GM19240 (cell line): ENCODE data around the gene NFXL1.

Experiments
- DNase-seq: peaks from one replicate; pipeline ENCODE4 v3.0.0; 2011; ENCODE audit warnings: low spot score; ENCODE audit not compliant: insufficient read length

Gene NFXL1

DNA sequence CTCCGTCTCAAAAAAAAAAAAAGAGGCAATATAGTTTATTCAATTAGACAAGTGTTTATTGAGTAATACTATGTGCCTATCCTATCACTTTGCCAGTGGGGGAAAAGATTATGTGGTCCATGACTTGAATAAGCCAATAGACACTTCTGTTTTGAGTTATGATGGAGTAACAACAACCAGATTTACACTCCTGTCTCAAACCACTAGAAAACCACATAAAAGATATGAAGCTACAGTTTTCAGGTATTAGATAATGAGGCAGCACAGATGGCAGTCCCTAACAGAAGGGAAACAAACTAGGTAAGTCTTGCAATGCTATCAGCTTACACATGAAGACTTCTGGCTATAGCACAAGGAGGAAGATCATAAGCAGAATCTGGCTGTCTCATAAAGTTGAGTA, 22.5 kb downstream of the NFXL1 start:
- DNase-seq, result no peak

DNA sequence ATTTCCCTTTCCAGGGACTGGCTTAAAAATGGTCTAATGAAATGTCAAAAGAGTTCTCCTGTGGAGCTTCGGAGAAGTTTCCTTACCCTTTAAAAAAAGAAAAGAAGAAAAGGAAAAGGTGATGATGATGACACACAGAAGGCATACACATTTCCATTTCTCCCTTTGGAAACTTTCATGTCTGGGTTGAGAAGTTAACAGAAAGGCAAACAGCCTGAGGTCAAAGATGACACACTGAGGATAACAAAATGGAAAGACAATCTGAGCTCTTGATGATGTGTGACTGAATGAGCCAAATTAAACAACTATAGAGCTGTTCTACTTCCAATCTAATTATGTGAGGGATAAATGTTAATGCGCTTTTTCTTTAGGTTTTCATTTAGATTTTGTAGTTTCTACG, 32.2 kb downstream of the NFXL1 start:
- DNase-seq, result no peak

DNA sequence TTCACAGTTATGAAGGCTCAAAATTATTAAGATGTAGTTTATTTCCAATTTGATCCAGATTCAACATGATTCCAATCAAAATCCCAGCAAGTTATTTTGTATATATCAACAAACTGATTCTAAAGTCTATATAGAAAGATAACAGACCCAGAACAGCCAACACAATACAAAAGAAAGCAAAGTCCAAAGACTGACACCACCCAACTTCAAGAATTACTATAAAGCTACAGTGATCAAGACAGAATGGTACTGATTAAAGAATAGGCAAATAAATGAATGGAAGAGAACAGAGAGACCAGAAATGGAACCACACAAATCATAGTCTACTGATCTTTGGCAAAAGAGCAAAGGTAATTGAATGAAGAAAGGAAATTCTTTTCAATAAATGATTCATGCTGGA, 34.9 kb downstream of the NFXL1 start:
- DNase-seq, result no peak

DNA sequence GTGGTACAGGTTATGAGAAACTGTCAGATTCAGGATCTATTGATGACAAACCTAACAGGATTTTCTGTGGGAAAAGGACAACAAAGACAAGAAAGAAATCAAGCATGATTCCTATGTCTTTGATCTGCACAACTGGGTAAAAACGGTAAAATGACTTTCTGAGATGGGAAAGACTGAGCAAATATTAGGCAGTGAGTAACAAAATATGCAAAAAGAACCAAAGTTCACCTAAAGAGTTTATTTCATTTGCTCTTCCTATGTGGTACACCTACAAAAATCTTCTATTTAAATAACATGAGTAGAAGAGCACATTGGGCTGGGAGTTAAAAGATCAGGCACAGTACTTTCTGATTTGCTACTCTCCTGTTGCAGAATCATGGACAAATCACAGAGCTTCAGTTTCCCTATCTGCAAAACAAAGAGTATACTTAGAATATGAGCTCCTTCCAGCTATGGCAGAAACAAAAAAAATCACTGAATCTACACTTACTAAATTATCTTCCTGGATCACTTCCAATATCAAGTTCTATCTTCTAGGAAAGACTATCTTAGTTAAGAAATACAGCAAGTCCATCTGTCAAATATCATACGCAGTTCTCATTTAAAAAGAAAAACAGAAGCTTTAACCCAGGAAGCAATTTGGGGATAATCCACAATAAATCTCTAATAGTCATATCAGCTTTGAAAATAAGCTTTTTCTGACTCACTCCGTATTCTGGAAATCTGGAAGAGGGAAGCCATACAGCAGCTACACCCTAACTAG, 37.4 kb downstream of the NFXL1 start:
- DNase-seq, result no peak

DNA sequence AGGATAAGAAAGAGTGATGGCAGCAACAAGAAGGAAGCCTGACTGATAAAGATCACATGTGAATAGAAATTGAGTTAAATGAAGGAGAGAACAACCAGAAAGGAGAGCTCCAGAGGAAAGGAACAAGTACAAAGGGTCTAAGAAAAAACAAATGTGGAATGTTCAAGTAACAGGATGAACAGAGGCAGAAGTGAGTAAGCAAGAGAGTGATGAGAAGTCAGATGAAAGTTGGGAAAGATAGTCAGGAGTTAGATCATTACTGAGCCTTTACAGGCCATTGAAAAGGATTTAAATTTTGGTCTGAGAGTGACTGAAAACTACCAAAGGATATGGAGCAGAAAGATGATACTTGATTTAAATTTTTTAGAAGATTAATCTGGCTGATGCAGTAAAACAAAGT, 38.1 kb downstream of the NFXL1 start:
- DNase-seq, result no peak

DNA sequence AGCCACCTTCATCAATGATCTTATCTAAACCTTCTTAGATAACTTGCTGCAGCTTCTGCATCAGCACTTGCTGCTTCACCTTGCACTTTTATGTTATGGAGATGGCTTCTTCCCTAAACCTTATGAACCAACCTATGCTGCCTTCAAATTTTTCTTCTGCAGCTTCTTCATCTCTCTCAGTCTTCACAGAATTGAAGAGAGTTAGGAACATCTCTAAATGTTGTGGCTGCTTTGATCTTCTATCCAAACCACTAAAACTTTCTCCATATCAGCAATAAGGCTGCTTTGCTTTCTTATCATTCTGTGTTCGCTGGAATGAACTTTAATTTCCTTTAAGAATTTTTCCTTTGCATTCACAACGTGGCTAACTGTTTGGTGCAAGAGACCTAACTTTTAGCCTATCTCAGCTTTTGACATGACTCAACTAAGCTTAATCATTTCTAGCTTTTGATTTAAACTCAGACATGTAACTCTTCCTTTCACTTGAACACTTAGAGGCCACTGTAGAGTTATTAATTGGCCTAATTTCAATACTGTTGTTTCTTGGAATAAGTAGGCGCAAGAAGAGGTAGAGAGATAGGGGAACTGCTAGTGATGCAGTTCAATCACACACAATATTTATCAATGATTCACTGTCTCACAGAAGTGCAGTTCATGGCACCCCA, 40.4 kb downstream of the NFXL1 start:
- no peak for DNase-seq

DNA sequence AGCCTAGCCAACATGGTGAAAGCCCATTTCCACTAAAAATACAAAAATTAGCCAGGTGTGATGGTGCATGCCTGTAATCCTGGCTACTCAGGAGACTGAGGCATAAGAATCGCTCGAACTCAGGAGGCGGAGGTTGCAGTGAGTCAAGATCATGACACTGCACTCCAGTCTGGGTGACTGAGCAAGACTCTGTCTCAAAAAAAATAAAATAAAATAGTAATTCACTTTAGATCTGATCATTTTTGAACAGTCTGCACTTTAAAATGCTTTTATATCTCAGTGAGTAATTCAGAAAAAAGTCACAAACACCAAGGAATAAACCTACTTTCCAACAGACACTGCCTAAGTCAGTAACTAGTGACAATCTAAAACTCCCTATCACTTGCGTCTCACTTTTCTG, 50.9 kb downstream of the NFXL1 start:
- no peak for DNase-seq

DNA sequence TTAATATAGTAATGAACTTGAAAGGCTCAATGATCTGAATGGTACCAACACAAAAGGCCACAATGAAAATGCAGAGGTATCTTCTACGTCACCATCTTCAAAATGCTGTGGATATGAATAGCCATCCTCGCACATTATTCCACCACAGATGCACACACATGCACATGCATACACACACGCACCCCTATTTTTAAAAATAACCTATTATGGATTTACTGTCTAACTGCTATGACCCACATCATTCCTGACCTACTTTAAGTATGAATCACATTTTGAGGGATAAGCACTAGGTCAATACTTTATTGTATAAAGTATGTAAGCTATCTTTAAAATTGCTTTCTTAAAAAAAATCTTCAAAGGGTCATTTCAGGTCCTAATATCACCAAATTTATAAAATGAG, 52.1 kb downstream of the NFXL1 start:
- no peak for DNase-seq

DNA sequence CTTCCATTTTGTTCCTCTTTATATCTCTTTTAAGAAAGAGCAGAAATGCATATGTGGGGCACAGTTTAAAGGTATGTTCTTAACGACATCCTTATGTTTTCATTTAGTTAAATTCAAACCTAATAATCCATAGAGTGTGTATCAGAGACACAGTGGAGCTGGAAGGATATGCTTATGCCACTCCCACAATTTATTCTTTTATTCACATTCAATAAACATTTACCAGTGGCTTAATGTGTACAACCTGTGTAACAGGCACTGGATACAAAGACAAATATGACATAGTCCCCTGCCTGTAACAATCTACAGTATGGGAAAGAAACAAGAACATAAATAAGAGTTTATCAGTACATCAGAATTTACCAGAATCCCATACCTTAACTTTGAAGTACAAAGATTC, 54.1 kb downstream of the NFXL1 start:
- no peak for DNase-seq

DNA sequence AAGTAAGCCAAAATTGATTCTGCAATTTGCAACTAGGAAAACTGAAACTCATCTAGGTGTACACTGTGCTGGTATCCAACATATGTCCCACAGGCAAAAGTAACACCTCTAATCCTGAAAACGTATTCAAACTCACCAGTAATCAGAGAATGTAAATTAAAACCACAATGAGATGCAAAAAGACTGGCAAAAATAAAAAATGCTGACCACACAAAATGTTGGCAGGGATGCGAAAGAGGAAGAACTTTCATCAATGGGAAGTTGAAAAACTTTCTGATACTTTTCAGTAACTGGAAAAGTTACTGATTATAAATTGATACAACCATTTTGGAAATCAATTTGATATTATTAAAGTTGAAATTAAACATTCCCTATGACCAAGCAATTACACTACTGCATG, 56.4 kb downstream of the NFXL1 start:
- no peak for DNase-seq

DNA sequence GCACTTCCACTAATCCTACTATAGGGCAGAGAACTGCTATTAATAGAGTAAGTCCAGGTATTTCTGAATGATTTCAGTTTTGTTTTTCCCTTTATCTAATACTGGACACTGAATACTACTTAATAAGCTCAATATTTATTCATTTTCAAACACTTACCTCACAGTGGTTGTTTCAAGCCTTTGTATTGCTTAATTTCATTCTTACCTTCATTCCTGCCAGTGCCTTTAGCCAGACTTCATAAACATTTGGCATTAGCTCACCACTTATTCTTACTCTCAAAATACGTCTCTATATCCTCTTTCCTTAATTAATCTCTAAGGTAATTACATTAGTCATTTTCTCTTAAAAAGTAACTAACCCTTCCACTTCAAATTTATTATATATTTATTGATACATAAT, 57.7 kb downstream of the NFXL1 start:
- DNase-seq, result no peak

DNA sequence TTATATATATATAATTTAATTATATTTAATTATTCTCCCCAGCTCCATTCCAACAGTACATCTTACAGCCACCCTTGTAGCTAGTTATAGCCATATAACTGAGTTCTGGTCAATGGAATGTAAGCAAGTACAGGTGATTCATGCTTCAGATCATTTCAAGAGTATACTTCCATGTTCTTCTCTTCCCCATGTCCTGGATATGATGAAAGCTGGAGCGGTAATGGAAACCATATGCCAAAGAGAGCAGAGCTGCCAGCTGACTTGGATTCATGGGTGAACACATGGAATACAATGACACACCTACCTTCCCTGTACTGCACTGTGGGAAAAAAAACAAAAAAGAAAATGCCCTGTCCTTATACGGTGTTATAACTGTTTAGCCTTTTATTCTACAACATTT, 59.0 kb downstream of the NFXL1 start:
- no peak for DNase-seq

DNA sequence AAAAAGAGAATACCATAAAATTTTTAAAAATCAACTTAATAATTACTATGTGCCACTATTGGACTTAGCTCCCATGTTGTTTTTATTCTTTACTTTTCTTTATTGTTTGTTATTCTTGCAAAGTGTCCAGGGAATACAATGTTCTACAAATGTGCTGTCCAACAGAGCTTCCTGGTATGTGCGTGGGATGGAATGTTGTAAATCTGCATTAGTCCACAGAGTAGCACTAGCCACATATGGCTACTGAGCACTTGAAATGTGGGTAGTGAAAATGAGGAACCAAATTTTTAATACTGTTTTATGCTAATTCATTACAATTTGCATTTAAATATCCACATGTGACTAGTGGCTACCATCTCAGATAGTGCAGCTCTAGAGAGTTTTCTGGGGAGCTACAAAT, 62.2 kb downstream of the NFXL1 start:
- no peak for DNase-seq

DNA sequence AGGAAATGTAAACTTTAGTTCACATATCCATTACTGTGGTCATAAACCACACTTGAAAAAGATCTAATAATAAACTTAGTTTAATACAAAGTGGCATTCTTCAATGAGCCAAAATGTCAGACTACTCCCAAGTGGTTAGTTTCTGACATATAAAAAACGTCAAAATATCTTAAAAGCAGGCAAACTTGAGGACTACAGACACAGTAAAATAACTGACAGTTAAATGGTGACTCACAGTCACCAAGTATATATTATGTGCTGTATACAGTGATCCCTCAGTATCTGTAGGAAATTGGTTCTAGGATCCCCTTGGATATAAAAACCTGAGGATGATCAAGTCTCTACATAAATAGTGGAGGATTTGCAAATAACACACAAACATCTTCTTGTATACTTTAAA, 64.9 kb downstream of the NFXL1 start:
- DNase-seq, result no peak

DNA sequence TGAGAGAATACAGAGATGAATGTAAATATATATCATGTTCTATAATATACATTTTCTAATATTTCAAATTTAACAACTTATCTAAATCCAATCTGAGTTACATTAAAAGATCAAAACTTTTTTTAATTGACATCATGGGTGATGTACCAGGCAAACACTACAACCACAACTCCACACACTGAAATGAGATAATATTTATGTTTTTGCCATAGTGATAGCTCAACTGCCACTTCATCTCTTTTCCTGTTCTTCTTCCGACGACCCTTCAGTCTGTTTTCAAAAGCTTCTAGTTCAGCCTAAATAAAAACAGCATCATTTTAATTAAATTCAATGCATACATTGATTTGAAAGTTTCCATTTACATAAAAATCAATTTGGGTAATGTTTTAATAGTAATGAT, 66.3 kb downstream of the NFXL1 start:
- DNase-seq, result no peak

DNA sequence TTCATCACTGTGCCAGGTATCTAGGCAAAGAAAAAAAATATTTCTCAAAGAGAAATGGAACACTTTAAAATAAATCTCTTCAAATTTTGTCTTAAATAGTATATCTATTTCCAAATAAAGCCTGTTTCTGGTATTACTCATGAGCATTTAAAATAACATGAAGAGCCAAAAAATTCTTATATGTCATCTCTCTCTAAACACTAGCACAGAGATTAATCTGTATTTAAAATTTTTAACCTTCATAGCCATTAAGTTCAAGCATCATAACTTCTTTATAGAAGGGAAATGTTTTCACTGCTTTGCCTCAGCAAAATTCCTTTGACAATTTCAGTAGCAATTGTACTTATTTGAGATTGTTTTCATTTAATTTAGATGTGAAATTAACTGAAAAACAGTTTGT, 71.4 kb downstream of the NFXL1 start:
- no peak for DNase-seq

DNA sequence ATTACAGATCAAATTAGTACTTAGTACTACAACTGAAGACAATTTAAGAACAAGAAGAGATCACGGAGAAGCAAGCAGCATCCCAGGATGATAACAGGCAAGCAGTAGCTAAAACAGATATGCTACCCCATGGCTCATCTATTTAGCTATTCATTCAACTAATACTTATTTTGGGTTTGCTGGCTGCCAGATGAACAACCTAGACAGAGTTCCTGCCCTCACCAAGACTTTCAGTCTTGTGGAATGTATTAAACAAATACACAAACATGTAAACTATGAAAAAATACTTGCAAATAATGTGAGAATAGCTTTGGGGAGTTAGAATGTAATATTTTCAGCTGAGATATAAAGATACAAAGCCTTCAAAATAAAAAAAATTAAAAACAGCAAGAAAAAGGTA, 74.1 kb downstream of the NFXL1 start:
- DNase-seq, result no peak

DNA sequence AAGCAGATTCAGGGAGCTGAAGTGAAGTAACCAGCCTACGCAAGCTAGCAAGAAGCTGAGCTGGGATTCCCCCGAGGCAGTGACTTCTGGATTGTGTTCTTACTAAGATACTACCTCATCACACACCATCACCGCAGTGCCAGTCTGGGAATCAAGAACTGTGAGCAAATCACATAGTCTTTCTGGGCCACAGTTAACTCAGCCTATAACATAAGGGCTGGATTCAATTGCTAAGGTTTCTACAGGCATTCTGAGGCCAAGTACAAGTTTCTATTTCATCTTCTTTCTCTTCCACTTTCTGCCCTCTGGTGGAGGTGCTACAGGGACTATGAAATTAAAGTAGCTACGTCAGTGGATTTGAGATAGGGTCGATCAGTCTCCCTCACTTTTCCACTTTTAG, 75.1 kb downstream of the NFXL1 start:
- peak; percentile 23 for DNase-seq

DNA sequence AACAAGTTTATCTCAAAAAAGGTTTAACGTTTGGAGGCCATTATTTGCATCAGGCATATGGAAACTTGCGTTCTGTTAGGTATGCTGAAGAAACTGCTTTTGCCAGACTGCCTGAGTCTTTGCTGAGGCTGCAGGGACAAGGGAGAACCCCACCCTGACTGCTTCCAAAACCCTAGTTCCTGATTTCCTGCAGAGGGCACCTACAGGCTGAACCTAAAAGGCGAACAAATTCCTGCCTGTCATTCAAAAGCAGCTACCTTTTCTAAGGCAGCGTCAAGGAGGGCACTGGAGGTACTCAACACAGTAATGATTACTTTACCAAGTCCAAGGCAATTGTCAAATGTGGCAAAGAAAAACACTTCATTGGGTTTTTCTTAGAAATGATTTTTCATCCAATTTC, 75.9 kb downstream of the NFXL1 start:
- no peak for DNase-seq

DNA sequence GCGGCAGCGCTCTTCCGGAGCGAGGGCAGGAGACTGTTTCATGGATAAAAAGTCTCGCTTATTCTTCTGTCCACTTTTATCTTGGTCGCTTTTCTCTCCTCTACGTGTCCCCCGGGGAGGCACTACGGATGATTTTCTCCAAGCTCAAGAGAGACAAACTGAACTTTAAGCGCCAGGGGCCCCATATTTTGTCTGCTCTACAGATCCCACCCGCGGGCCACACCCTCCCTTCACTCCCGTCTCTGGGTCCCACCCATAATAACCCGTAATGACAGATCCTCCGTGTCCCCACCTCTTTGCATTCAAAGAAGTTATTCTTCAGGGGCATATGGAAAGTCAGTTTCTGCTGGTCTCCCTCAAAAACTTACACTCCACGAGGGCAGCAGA, 76.5 kb downstream of the NFXL1 start, which contains the start of gene CORIN:
Gene CORIN (minus strand): TSS at position 160 of the 387 bp plus-strand sequence. CDS start 118 bp downstream, at position 42.
- DNase-seq, result no peak

DNA sequence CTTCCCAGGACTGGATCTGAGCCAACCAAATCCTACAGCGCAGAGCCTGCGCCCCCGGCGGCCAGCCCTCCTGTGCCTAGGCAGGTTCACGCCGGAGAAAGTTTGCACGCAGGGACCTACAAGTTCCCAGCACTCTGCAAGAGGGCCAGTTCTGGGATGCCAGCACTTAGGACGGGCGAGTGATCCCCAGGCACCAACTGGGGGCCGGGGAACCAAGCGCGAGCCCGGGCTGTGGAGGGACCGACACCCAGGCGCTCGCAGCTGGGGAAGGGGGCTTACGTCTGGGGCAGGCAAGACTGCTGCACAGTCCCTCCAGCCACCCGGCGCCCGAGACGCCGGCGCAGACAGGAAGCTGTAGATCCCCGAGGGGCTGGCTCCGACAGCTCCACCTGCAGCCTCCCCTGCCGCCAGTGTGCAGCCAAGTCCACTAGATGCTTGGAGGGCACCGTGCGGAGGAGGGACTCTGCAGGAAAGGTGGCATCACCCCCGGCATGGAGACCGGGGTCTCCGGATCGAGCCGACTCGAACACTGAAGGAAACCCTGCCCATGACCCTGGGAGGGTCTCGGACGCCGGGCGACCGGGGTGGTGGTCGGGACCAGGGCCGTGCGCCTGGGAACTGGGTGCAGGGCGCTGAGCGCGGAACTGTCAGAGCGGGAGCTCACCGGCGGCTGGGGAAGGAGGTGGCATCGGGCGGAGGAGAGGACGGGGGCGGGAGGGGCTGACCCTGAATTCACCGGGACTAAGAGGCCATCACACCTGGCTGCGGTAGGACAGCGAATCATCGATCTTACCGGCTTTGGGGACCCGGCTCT, 77.1 kb downstream of the NFXL1 start:
- no peak for DNase-seq

DNA sequence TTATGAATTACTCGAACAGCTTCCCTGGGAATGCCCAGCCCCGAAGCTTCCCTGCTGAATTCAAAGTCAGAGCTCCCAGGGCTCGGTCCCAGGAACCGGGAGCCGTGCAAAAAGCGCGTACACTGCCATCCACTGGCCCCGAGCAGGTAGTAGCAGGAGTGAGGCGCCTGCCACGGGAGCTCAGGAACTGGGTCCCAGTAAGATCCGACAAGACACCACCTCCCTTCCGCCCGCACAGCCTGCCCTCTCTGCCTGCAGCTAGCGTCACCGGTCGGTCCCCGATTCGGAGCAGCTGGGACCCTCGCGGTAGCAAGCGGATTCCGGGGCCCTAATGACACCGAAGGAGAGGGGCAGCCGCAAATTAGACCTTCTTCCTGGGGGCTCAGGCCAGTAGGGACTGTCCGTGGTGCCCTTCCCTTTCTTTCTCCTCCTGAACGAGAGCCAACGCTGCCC, 77.7 kb downstream of the NFXL1 start:
- DNase-seq, result peak; percentile 32
